Activated naive CD8-positive, alpha-beta T cell (primary cell): ENCODE data around the gene HTRA2.
"Not testable (repeated sequence)": the region's sequence is repeated elsewhere in the genome, so short reads cannot be mapped to it uniquely, and the experiment has no call there.

Experiments used
- H3K27ac Mint-ChIP-seq: one replicate; pipeline ENCODE4 v1.8.0; 2021; ENCODE audit warnings: mixed read lengths
- H3K27me3 Mint-ChIP-seq: one replicate; pipeline ENCODE4 v1.8.0; 2021; ENCODE audit warnings: mixed read lengths
- H3K36me3 Mint-ChIP-seq: one replicate; pipeline ENCODE4 v1.8.0; 2021; ENCODE audit warnings: mixed read lengths
- H3K4me1 Mint-ChIP-seq: one replicate; pipeline ENCODE4 v1.8.0; 2021; ENCODE audit warnings: low read depth, mixed read lengths
- H3K4me3 Mint-ChIP-seq: one replicate; pipeline ENCODE4 v1.8.0; 2021; ENCODE audit warnings: mild to moderate bottlenecking, mixed read lengths
- H3K9me3 Mint-ChIP-seq: one replicate; pipeline ENCODE4 v1.8.0; 2021; ENCODE audit warnings: low read depth, mixed read lengths

The HTRA2 gene

DNA sequence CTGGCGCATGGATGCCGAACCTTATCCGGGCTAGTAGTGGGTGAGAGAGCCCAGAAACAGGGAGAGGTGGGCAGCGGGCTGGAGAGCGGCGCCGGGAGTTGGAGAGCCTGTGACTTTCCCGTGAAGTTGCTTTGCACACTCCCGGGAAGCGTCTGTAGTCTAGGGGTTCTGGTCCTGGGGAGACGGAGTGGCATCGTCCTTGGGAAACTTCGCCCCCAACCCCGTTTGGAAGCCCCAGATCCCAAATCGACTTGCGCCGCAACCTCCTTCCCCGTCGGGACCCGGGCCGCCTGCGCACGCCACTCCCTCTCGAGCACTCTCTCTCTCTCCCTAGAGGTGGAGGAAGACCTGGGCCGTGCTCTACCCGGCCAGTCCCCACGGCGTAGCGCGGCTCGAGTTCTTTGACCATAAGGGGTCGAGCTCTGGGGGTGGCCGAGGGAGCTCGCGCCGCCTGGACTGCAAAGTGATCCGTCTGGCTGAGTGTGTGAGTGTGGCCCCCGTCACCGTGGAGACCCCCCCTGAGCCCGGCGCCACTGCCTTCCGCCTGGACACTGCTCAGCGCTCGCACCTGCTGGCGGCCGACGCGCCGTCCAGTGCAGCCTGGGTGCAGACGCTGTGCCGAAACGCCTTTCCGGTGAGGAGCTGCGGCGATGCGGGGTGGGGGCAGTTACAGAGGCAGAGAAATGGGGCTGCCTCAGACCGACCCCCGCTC, 25.2 kb downstream of the HTRA2 start:
- peak overlapping the region; percentile 81 for H3K27ac Mint-ChIP-seq
- peak overlapping the region; percentile 92 for H3K4me3 Mint-ChIP-seq
- H3K36me3 Mint-ChIP-seq, result no peaks in the 10 kb centered on the region
- peaks cover 11% of the 10 kb centered on the region for H3K27me3 Mint-ChIP-seq
- H3K9me3 Mint-ChIP-seq, result no peaks in the 10 kb centered on the region
- H3K4me1 Mint-ChIP-seq, result peaks cover 5% of the 10 kb centered on the region

DNA sequence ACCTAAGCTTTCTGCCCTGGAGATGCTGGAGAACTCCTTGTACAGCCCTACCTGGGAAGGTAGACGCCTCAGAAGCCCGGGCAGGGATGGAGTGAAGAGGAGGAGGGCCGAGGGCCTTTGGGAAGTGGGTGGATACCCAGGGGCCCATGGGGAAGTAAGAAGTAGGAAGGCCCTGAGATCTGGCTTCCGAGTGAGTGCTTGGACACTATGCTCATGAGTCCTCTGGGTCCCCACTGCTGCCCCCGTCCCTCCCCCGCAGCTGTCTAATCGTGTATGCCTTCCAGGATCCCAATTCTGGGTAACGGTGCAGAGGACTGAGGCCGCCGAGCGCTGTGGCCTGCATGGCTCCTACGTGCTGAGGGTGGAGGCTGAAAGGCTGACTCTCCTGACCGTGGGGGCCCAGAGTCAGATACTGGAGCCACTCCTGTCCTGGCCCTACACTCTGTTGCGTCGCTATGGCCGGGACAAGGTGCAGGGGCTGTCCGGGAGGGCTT, 25.9 kb downstream of the HTRA2 start:
- Mint-ChIP-seq H3K27me3 (peaks cover 5% of the 10 kb centered on the region), H3K36me3 (no peaks in the 10 kb centered on the region), H3K27ac (no peak overlapping the region), H3K4me1 (peaks cover 5% of the 10 kb centered on the region), H3K4me3 (peak overlapping the region; percentile 92), H3K9me3 (no peaks in the 10 kb centered on the region)

DNA sequence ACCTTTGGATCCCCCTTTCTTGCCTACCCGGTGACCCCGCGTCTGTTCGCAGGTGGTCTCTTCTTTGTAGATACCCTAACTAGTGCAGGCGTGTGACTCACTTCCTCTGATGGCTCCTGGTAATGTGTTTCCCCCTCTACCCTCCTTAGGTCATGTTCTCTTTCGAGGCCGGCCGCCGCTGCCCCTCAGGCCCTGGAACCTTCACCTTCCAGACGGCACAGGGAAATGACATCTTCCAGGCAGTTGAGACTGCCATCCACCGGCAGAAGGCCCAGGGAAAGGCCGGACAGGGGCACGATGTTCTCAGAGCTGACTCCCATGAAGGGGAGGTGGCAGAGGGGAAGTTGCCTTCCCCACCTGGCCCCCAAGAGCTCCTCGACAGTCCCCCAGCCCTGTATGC, 26.4 kb downstream of the HTRA2 start:
- Mint-ChIP-seq H3K4me1 (peaks cover 5% of the 10 kb centered on the region), H3K9me3 (no peaks in the 10 kb centered on the region), H3K27ac (no peak overlapping the region), H3K4me3 (peak overlapping the region; percentile 60), H3K36me3 (no peaks in the 10 kb centered on the region), H3K27me3 (peaks cover 5% of the 10 kb centered on the region)

DNA sequence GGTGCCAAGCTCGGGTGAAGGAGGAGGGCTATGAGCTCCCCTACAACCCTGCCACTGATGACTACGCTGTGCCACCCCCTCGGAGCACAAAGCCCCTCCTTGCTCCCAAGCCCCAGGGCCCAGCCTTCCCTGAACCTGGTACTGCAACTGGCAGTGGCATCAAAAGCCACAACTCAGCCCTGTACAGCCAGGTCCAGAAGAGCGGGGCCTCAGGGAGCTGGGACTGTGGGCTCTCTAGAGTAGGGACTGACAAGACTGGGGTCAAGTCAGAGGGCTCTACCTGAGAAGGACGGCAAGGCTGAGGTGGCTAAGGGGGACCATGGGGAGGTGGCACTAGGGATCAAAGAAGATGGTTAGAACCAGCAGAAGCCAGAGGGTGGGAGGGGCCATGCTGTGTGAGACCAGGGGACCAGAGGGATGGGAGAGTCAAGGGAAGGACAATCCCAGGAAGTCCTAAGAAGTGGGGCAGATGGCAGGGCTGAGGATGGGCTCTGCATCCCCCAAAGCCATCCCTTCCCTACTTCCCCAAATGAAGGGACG, 27.2 kb downstream of the HTRA2 start:
- peaks cover under 1% of the 10 kb centered on the region for H3K27me3 Mint-ChIP-seq
- peaks cover 5% of the 10 kb centered on the region for H3K4me1 Mint-ChIP-seq
- H3K9me3 Mint-ChIP-seq, result no peaks in the 10 kb centered on the region
- no peak overlapping the region for H3K27ac Mint-ChIP-seq
- no peaks in the 10 kb centered on the region for H3K36me3 Mint-ChIP-seq
- no peak overlapping the region for H3K4me3 Mint-ChIP-seq

DNA sequence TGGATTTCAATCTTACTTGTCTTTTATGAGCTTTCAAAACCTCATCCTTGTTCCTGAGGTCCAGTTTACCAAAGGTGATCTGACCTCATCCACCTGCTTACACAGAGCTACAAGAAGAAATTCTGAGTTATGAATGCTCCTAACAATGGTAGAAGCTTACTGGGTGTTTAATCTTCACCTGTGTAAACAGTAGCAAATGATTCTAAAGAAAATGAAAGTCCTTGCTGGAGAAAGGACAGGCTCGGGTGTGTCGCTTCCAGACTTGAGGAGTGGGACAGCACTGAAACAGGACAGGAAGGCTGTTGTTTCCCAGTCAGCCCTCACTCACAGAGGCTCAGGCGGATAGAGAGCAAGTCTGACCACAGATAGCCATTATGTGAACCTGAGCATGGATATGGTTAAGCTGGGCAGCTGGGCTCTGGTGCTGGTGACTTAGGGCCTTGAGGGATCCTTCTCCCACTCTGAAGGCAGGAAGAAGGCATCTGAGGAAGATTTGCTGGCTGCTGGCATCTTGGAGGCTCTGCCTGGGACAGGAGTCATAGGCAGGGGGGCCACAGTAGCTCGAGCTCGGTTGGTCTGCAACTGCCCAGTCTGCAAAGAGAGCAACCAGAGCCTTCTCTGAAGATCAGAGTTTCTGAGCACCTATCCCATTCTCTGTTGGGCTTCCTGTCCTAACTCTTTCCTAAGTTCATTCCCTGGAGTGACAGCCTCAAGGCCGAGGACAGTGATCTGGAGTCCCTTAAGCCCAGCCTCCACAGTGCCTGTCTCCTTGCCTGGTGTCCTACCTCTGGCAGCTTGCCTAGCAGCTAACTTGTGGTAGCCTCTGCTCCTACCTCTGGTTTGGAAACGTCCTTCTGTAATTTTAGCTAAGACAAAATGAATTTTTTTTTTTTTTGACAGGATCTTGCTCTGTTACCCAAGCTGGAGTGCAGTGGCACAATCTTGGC, 28.8 kb downstream of the HTRA2 start:
- Mint-ChIP-seq H3K4me3 (no peak overlapping the region), H3K27me3 (peaks cover 7% of the 10 kb centered on the region), H3K27ac (no peak overlapping the region), H3K9me3 (no peaks in the 10 kb centered on the region), H3K36me3 (no peaks in the 10 kb centered on the region), H3K4me1 (peaks cover 5% of the 10 kb centered on the region)

DNA sequence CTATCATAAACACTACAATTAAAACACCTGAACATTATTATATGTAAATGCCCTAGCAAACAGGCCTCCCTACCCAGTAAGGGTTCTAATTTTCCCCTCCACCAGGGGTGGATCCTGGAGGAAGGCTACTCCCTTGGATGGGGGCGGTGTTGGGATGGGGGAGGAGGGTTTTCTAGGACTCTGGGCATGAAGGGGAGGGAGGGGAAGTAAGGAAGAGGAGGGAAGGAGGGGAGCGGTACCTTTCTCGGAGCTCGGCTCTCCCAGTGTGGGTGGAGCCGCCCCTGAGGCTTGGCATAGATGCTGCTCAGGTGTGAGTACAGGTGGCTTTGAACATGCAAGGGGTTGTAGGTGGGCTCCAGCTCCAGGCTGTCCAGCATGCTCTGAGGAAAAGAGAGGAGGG, 30.2 kb downstream of the HTRA2 start:
- no peak overlapping the region for H3K4me3 Mint-ChIP-seq
- no peaks in the 10 kb centered on the region for H3K36me3 Mint-ChIP-seq
- peaks cover 8% of the 10 kb centered on the region for H3K27me3 Mint-ChIP-seq
- peaks cover 3% of the 10 kb centered on the region for H3K4me1 Mint-ChIP-seq
- H3K27ac Mint-ChIP-seq, result no peak overlapping the region
- H3K9me3 Mint-ChIP-seq, result no peaks in the 10 kb centered on the region

DNA sequence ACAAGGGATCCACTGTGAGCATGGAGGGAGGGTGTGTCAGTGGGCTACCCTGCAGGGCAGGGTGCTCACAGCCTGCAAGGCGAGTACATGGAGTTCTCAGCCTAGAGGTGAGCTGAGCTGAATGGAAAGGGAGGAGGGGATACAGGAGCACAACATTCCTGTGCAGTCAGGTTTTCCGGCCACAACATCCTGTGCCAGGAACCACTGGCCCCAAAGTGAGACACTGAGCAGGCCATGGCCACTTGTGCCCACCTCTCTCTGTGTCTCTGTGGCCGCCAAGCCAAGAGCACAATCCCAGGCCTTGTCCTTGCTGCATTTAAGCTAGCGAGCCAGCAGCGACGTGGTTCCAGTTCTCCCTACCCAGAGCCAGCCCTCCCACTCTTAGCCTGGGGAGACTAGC, 30.9 kb downstream of the HTRA2 start:
- H3K4me1 Mint-ChIP-seq, result peaks cover 2% of the 10 kb centered on the region
- no peaks in the 10 kb centered on the region for H3K9me3 Mint-ChIP-seq
- no peaks in the 10 kb centered on the region for H3K36me3 Mint-ChIP-seq
- H3K27ac Mint-ChIP-seq, result no peak overlapping the region
- H3K4me3 Mint-ChIP-seq, result no peak overlapping the region
- peaks cover 8% of the 10 kb centered on the region for H3K27me3 Mint-ChIP-seq

DNA sequence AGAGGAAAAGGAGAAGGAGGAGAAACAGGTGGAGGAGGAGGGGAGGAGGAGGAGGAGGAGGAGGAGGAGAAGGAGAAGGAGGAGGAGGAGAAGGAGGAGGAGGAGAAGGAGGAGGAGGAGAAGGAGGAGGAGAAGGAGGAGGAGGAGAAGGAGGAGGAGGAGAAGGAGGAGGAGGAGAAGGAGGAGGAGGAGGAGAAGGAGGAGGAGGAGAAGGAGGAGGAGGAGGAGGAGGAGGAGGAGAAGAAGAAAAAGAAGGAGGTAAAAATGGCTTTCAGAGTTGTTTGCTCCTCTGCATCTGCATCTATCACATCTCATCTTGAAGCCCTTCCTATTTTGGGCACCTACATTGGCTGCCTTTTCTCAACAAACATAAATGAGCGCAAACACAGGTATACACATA, 31.3 kb downstream of the HTRA2 start:
- H3K4me3 Mint-ChIP-seq, H3K4me1 Mint-ChIP-seq, H3K27ac Mint-ChIP-seq: not testable (repeated sequence)

DNA sequence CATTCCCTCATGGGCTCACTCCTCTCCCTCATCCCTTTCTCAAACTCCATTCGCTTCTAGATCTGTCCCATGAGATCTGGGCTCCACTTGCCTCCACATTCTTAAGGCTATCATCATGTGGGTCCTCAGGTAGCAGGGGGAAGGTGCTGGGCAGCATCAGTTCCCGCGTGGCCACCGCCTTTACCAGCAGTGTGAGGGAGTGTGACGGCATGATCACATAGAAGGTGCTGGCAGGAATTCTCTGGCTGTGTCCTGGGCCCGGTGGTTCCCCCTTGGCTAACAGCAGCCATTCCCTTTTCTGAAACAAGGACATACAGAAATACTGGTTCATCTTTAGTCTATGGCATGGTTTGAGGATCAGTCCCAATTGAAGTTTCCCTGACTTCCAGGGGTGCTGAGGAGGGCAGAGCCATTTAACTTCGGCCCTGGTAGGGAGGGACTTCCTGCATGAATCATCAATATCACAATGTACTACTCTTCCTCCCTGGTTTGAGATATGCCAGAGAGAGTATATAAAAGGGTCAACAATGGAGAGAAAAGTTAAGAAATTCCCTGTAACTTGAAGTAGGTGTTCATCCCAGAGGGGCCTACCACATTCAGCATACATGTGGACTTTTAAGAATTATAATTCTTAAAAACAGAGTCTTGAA, 32.5 kb downstream of the HTRA2 start:
- Mint-ChIP-seq H3K9me3 (no peaks in the 10 kb centered on the region), H3K4me1 (peaks cover 8% of the 10 kb centered on the region), H3K27me3 (peaks cover 8% of the 10 kb centered on the region), H3K36me3 (no peaks in the 10 kb centered on the region), H3K27ac (no peak overlapping the region), H3K4me3 (no peak overlapping the region)

More for the DNA sequence above, 31.3 kb downstream of the HTRA2 start:
- not testable (repeated sequence) for H3K9me3 Mint-ChIP-seq, H3K36me3 Mint-ChIP-seq, H3K27me3 Mint-ChIP-seq

DNA sequence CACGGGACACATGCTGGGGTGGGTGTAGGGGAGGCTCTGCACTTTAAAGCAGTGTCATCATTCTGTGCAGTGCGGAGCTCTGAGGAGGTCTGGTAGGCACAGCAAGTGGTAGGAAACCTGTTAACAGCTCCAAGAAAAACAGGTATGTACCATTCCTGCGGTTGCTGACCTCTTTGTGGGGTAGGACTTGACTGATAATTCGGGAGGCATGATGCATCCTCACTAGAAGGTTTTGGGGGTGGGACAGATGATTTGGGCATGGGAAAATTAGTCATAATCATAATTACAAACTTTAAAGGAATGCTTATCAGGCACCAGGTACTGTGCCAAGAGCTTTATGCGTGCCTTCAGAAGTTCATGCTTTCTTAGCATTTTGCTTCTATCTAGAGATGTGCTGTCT, 34.5 kb downstream of the HTRA2 start:
- peaks cover 8% of the 10 kb centered on the region for H3K4me1 Mint-ChIP-seq
- no peak overlapping the region for H3K4me3 Mint-ChIP-seq
- peaks cover 8% of the 10 kb centered on the region for H3K27me3 Mint-ChIP-seq
- H3K9me3 Mint-ChIP-seq, result no peaks in the 10 kb centered on the region
- H3K36me3 Mint-ChIP-seq, result no peaks in the 10 kb centered on the region
- H3K27ac Mint-ChIP-seq, result no peak overlapping the region

DNA sequence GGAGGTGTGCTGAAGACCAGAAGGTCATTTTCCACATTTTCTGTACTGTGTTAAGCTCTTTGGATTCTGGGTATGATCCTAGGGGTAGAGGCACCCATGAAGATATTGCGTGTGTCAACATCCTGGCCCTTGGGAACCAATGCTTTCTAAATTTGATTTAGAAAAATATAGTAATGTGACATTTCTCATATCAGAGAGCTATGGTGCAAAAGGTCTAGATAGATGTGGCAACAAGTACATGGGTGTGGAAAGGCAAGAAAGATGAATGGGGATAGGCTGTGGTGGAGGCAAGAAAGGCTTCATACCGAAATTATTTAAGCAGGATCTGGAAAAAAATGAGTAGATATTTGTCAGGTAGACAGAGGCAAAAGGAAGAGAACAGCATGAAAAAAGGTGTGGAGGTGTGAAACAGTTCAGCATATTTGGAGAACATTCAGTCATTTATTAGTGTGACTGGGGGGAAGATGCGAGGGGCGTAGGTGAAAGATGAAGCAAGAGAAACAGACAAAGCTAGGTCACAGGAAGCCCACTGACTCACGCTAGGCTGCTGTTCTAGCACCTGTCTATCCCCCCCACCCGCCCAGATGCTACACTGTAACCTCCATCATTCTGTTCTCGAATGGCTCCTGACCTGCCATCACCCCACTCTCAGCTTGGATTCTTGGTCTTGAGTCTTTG, 36.5 kb downstream of the HTRA2 start:
- Mint-ChIP-seq H3K27me3 (peaks cover 8% of the 10 kb centered on the region), H3K27ac (peak overlapping the region; percentile 71), H3K4me1 (peaks cover 8% of the 10 kb centered on the region), H3K9me3 (no peaks in the 10 kb centered on the region), H3K36me3 (no peaks in the 10 kb centered on the region), H3K4me3 (peak overlapping the region; percentile 41)

DNA sequence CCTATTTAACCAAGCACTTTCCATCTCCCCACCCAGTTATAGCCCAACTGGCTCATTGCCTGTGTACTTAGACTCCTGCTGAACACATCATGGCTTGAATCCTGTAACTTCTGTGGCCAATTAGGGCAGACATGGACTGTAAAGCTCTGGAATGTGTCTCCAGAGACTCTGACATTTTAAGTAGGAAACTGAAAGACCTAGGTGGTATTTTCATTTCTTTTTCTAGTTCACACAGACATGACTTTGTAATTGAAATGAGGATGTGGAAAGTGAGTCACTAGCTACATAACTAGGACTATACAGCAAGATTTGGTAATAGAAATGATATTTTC, 37.0 kb downstream of the HTRA2 start:
- no peaks in the 10 kb centered on the region for H3K9me3 Mint-ChIP-seq
- H3K27me3 Mint-ChIP-seq, result peaks cover 8% of the 10 kb centered on the region
- H3K27ac Mint-ChIP-seq, result peak overlapping the region; percentile 71
- H3K4me3 Mint-ChIP-seq, result peak overlapping the region; percentile 41
- H3K36me3 Mint-ChIP-seq, result no peaks in the 10 kb centered on the region
- peaks cover 8% of the 10 kb centered on the region for H3K4me1 Mint-ChIP-seq

DNA sequence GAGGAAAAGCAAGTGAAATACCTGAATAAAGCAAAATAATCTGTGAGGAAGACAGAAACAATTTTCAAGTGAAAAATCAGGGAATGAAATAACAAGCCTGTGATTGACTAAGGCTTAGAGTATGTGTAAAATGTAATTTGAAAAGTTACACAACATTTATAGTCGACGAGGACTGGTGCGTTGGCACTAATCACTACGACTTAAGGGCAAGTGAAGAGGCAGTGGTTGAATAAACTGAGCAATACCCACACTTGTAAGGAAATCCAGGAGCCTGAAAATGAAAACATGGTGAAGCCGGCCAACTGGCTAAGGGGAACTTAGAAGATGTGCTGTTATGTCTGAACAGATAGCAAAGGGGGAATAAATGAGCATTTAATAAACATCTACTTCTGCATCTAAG, 38.1 kb downstream of the HTRA2 start:
- peaks cover 2% of the 10 kb centered on the region for H3K27me3 Mint-ChIP-seq
- H3K9me3 Mint-ChIP-seq, result no peaks in the 10 kb centered on the region
- H3K4me3 Mint-ChIP-seq, result no peak overlapping the region
- H3K4me1 Mint-ChIP-seq, result peaks cover 8% of the 10 kb centered on the region
- H3K36me3 Mint-ChIP-seq, result no peaks in the 10 kb centered on the region
- H3K27ac Mint-ChIP-seq, result no peak overlapping the region

DNA sequence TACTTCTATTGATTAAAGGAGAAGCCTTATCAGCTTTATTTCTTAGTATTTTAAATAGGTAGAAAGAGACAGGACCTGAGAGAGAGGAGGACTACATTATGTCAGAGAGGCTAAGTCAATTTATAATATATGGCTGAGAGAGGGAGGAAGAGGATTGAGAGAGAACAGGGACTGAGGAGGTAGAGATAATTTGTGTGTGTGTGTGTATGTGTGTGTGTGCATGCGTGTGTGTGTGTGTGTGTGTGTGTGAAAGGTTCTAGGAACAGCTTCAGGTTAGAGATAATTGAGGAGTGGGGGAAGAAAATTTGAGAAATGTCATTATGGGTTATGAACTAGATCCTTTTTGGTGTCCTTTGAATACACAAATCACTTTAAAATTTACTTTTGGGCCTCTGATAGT, 40.0 kb downstream of the HTRA2 start:
- H3K27ac Mint-ChIP-seq, result no peak overlapping the region

More for the DNA sequence above, 40.0 kb downstream of the HTRA2 start:
- Mint-ChIP-seq H3K4me1 (peaks cover 22% of the 10 kb centered on the region), H3K9me3 (no peaks in the 10 kb centered on the region), H3K36me3 (no peaks in the 10 kb centered on the region), H3K27me3 (no peaks in the 10 kb centered on the region), H3K4me3 (no peak overlapping the region)
